ENCODE data around the gene CTTNBP2NL. TPM values are rescaled to one million over a fixed set of nuclear protein-coding genes. Genes with fewer than 3 reads are reported as not detected.
"Not testable (repeated sequence)": the region's sequence is repeated elsewhere in the genome, so short reads cannot be mapped to it uniquely, and the experiment has no call there.

Gene CTTNBP2NL
- polyA plus RNA-seq, 1 experiment: 17.2 TPM

DNA sequence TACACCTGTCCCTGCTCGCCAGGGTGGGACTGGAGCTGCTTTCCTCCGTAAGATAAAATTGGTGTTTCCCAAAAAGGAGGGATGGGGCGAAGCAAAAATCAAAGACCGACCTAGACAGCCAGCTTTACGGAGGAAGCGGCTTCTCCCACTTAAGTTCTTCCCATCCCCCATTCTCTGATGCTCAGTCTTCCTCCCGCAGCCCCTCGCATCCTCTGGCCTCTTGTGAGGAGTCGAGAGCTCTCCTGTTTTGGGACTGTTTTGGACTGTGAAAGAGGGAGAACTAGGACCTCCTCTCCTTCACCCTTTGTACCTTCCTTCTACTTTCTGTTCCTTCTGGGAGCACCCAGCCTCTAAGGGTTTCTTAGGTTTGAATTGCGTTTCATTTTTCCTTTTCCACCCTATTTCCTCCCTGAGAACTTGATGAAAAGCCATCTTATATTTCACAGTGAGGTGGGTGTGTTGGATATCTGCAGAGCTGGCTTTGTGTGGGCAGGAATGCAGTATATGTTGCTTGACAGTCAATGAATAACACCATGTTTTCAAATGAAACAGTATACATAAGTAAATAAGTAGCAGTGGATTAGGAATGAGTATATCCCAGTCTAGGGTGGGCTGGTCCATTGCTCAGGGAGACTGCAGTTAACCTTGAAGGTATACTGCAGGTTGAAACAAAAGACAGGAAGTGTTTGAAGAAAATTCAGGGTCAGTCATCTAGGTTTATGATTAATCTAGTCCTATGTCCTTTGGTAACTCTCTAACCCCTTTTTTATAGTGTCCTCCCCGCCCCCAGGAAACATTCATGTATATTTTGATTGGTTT, 848 bp downstream of the CTTNBP2NL start:
- no peak for DNase-seq (ENCODE audit: low read depth)
- Histone ChIP-seq H3K27me3 (ENCODE audit: control insufficient read depth, insufficient read depth, low read length) (no peaks in the 10 kb centered on the region), H3K4me3 (ENCODE audit: low read depth, low read length) (peak overlapping the region; percentile 90), H3K36me3 (ENCODE audit: control insufficient read depth, insufficient read depth, low read length) (no peaks in the 10 kb centered on the region)
- POLR2A ChIA-PET: no interaction called here
- TF ChIP-seq, protein P1, sequence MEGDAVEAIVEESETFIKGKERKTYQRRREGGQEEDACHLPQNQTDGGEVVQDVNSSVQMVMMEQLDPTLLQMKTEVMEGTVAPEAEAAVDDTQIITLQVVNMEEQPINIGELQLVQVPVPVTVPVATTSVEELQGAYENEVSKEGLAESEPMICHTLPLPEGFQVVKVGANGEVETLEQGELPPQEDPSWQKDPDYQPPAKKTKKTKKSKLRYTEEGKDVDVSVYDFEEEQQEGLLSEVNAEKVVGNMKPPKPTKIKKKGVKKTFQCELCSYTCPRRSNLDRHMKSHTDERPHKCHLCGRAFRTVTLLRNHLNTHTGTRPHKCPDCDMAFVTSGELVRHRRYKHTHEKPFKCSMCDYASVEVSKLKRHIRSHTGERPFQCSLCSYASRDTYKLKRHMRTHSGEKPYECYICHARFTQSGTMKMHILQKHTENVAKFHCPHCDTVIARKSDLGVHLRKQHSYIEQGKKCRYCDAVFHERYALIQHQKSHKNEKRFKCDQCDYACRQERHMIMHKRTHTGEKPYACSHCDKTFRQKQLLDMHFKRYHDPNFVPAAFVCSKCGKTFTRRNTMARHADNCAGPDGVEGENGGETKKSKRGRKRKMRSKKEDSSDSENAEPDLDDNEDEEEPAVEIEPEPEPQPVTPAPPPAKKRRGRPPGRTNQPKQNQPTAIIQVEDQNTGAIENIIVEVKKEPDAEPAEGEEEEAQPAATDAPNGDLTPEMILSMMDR (IDR thresholded peaks at IDR 0.05; ENCODE audit: insufficient read depth, low read depth, low read length): no peak
- CTCF ChIA-PET: interaction anchor here (1.0 to 9.4 kb wide), 6 partner anchors 33 to 313 kb away, joined by 3 to 119 read pairs (median 4); no protein-coding TSS in a partner anchor

DNA sequence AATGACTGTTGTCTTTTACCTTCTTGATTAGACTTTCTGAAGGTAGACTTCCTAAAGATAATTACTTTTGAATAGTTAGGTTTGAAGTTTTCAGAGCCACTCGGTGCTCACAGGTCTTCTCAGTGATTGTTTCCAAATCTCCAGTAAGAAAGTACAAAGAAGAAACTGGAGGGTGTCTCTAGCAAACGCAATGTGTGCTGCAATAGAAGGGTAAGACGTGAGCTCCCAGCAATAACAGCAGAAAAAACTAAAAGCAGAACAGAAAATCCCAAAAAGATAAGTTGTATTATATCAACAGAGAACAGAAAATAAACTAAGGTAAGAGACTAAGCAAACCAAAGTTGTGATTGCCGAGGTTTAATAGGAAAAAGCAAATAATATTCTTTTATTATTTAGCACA, 1.8 kb downstream of the CTTNBP2NL start:
- Histone ChIP-seq H3K4me3 (ENCODE audit: low read depth, low read length) (peak overlapping the region; percentile 90), H3K36me3 (ENCODE audit: control insufficient read depth, insufficient read depth, low read length) (no peaks in the 10 kb centered on the region), H3K27me3 (ENCODE audit: control insufficient read depth, insufficient read depth, low read length) (no peaks in the 10 kb centered on the region)
- ChIA-PET POLR2A (interaction anchor here (0.7 kb wide), 1 partner anchor 284 kb away, joined by 3 read pairs; no protein-coding TSS in a partner anchor), CTCF (interaction anchor here (1.0 to 9.4 kb wide), 3 partner anchors 66 to 216 kb away, joined by 3 to 119 read pairs (median 4); no protein-coding TSS in a partner anchor)
- DNase-seq (ENCODE audit: low read depth): no peak
- TF ChIP-seq, protein P1 (IDR thresholded peaks at IDR 0.05; ENCODE audit: insufficient read depth, low read depth, low read length): no peak

GRCh38 chr1:112399456-112399855, 3.4 kb downstream of the CTTNBP2NL start:
- ChIA-PET POLR2A (no interaction called here), CTCF (interaction anchor here (0.9 to 1.2 kb wide), 3 partner anchors 64 to 320 kb away, joined by 3 to 4 read pairs (median 4); a partner anchor contains a TSS)
- DNase-seq (ENCODE audit: low read depth): no peak
- TF ChIP-seq, protein P1 (IDR thresholded peaks at IDR 0.05; ENCODE audit: insufficient read depth, low read depth, low read length): no peak
- Histone ChIP-seq H3K4me3 (ENCODE audit: low read depth, low read length) (no peak overlapping the region), H3K36me3 (ENCODE audit: control insufficient read depth, insufficient read depth, low read length) (no peaks in the 10 kb centered on the region), H3K27me3 (ENCODE audit: control insufficient read depth, insufficient read depth, low read length) (no peaks in the 10 kb centered on the region)

DNA sequence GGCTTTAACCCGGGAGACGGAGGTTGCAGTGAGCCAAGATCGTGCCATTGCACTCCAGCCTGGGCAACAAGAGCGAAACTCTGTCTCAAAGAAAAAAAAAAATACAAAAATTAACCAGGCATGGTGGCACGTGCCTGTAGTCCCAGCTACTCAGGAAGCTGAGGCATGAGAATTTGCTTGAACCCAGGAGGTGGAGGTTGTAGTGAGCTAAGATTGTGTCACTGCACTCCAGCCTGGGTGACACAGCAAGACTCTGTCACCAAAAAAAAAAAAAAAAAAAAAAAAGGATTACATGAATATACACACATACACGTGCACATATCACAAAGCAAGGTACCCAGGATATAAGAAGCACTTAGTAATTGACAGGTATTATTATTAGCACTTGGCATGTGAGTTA, 4.7 kb downstream of the CTTNBP2NL start:
- POLR2A ChIA-PET; H3K36me3 ChIP-seq (ENCODE audit: control insufficient read depth, insufficient read depth, low read length); DNase-seq (ENCODE audit: low read depth); H3K4me3 ChIP-seq (ENCODE audit: low read depth, low read length); H3K27me3 ChIP-seq (ENCODE audit: control insufficient read depth, insufficient read depth, low read length): not testable (repeated sequence)
- CTCF ChIA-PET: interaction anchor here (0.9 to 1.3 kb wide), 4 partner anchors 55 to 214 kb away, joined by 3 to 4 read pairs (median 3); no protein-coding TSS in a partner anchor

GRCh38 chr1:112402682-112403643, 6.9 kb downstream of the CTTNBP2NL start:
- H3K36me3 ChIP-seq (ENCODE audit: control insufficient read depth, insufficient read depth, low read length): no peaks in the 10 kb centered on the region
- POLR2A ChIA-PET: no interaction called here
- no peaks in the 10 kb centered on the region for H3K27me3 ChIP-seq (ENCODE audit: control insufficient read depth, insufficient read depth, low read length)
- no peak overlapping the region for H3K4me3 ChIP-seq (ENCODE audit: low read depth, low read length)
- no peak for DNase-seq (ENCODE audit: low read depth)
- TF ChIP-seq, protein P1 (IDR thresholded peaks at IDR 0.05; ENCODE audit: insufficient read depth, low read depth, low read length): no peak
- CTCF ChIA-PET: interaction anchor here (1.0 kb wide), 2 partner anchors 9 to 51 kb away, joined by 3 read pairs; no protein-coding TSS in a partner anchor

All from BJ (cell line).